Activated effector memory CD4-positive, alpha-beta T cell treated with Interleukin-2 at 50 U/mL for 16 hours (primary cell): ENCODE measurements around the gene AGER.
"Not testable (repeated sequence)": the region's sequence is repeated elsewhere in the genome, so short reads cannot be mapped to it uniquely, and the experiment has no call there.

Experiments
- DNase-seq: peaks from one replicate; pipeline ENCODE4 v3.0.0-alpha.2; 2020

The AGER gene

DNA sequence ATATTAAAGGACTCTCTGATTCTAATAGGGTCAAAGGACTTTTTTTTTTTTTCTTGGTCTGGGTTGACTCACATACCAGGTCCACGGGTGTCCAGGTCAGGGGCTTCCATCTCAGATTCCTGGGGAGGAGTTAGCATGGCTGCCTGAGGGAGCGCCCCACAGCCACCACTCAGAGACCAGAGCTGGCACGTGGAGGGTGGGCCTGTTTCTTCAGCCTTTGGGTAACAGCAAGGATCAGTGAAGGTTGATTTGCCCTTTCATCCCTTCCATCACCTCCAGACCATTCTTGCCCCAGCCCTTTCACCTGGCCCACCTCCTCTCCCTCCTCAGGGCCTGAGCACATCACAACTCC, 14.3 kb upstream of the AGER start:
- no peak for DNase-seq

DNA sequence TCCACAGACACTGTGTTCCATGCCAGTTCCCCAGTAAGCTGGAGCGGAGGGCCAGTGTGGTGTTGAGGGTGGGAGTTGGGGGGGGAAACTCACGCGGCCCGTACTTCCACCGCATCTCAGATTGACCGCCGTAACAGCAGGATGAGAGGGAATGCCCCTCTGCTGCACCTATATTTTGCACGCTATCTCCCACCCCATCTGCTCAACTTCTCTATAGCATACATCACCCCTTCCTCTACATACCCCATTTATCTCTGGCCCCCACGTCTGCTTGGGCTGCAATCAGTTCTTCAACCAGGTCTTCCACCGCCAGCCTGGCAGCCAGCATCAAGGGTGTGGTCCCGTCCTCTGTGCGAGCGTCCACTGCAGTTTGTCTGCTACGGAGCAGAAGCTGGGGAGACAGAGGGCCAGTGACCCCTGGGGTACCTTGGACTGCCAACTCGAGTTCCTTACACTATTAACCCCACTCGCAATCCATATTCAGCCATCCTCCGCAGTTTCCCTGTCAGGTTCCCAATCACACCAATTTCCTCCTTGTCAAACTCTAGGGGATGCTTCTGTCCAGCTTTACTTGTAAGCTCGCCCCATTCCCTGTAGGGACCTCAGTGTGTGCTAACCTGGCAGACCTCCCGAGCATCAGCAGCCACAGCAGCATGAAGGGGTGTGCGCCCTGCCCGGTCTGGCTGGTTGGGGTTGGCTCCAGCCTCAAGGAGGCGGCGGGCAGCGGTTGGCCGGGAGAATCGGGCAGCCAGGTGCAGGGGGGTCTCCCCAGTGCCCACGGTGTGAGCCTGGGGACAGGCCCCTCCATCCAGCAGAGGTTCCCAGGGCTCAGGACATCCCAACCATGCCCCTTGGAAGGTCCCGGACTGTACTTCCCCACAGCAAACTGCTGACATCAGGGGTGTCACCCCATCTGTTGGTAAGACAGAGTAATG, 12.9 kb upstream of the AGER start:
- DNase-seq: no peak

GRCh38 chr6:32195902-32196681, 12.0 kb upstream of the AGER start:
- DNase-seq: peak; percentile 35

- DNase-seq: peak; percentile 100
These were observed 11.5 kb upstream of the AGER start for GRCh38 chr6:32195652-32195901.

DNA sequence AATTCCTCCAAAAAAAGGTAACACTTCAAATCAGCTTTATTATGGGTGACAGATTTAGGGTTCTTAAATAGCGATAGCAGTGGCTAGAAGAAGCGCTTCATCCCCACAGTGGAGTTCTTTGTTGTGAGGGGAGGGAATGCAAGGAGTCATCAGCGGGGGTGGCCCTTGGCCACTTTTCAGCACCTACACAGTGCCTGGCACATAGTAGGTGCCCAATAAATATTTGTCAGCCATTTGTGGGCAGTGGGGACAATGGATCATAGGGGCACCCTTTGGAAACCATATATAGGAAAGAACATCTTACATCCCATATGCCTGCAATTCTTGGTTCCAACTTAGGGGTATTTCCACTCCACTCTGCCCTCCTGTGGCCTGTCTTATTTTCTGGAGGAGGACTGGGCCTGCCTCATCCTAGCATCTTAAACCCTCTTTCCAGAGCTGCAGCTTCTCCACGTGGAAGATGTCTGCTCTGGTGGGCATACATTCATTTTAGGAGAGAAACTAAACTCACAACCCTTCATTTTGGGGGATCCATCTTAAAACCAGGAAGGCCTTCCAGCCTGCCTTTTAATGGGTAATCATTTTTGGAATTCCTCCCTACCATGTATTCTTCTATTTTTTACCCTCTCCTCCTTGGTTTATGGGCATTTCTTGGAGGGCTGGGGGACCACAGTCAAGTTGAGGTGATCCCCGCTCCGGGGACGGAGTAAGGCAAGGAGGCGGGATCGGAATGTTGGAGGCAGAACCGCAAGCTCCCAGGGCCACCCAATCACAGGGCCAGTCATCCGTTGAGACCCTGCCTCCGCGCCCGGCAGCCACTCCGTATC, 11.0 kb upstream of the AGER start:
- DNase-seq: no peak

DNA sequence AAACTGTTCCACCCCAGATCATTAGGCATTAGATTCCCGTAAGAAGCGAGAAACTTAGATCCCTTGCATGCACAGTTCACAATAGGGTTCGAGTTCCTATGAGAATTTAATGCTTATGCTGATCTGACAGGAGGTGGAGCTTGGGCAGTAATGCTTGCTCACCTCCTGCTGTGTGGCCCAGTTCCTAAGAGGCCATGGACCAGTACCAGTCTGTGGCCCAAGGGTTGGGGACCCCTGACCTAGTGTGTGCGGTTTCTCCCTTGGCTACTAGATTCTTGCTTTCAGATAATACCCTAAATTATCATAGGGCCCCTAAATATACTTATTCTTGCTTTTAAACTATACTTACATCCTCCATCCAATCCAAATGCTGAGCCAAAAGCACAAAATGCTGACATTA, 10.3 kb upstream of the AGER start:
- no peak for DNase-seq

DNA sequence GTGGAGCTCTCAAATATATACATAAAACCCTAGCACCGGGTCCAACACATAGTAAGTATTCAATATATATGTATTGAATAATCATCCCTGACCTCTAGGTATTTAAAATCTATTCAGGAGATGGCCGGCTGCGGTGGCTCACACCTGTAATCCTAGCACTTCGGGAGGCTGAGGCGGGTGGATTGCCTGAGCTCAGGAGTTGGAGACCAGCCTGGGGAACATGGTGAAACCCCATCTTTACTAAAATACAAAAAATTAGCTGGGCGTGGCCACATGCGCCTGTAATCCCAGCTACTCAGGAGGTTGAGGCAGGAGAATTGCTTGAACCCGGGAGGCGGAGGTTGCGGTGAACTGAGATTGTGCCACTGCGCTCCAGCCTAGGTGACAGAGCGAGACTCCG, 9.0 kb upstream of the AGER start:
- DNase-seq: not testable (repeated sequence)

- peak; percentile 63 for DNase-seq
These were observed 8.6 kb upstream of the AGER start, which contains the start of gene GPSM3 for GRCh38 chr6:32192608-32193039. Gene GPSM3 (minus strand): TSS chr6:32192643. CDS start chr6:32192513, 130 bp downstream.

GRCh38 chr6:32191696-32192607, 7.9 kb upstream of the AGER start:
- no peak for DNase-seq

DNA sequence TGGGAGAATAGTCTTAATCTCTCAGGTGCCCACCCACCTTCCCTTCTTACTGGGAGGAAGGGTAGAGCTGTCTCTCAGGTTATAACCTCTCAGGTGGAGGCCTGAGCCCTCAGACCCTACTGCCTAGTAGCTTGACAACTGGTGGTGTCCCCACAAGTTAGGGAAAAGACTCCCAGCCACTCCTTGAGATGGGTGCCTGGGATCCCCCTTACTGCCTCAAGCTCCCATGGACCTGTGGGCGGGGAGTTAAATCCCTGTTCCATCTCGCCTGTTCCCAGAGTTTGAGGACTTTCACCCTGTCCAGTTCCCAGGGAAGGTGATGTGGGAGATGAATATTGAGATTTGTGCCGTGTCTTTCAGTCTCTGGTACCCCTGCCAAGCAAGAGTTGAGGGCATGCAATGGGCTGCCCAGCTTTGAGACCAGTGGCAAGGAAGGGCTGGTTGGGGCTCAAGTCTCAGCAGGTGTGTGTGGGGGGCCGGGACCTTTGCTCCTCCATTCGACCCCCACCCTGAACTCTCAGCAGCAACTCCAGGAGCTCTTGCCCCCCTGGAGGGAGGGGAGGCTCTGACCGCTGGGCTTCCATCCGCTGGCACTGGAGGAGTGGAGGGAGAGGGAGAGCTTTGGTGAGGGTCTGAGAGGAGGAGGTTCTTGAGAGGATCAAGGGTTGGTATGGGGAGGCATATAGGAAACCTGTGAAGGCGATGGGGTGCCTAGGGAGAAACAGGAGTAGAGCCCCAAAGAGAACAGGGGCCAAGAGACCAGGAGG, 7.0 kb upstream of the AGER start:
- DNase-seq: no peak

GRCh38 chr6:32190054-32190851, 6.2 kb upstream of the AGER start, which contains the start of gene PBX2:
Gene PBX2 (minus strand): TSS chr6:32190202. CDS start chr6:32189915, 287 bp downstream.
- peak; percentile 77 for DNase-seq

GRCh38 chr6:32189742-32190053, 5.6 kb upstream of the AGER start:
- no peak for DNase-seq

DNA sequence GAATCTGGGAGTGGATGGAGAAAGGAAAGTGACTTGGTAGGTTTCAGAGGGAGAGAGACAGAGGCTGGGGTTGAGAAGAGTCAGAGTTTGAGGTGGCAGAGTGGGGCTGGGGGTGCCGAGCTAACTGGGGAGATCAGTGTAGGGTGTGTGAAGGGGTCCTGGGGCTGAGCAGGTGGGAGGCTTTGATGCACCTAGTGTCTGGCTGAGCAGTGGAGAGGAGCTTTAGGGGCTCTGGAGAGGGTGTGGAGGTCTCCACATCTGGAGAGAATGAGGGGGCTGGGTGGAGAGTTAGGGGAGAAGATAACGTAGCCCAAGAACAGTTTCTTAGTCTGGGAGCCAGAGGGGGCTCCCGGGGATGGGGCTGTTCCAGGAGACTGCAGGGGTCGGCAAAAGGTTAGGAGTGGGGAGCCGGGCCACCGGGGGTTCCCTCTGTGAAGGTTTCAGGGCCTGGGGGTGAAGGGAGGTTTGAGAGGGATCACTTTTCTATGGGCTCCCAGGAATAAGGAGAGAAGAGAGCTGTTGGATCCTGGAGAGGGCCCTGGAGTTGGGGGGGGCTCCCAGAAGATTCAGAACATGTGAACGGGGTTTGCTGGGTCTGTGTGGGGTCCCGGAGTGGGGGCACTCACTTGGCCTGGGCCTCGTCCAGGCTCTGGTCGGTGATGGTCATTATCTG, 5.2 kb upstream of the AGER start:
- DNase-seq: no peak

DNA sequence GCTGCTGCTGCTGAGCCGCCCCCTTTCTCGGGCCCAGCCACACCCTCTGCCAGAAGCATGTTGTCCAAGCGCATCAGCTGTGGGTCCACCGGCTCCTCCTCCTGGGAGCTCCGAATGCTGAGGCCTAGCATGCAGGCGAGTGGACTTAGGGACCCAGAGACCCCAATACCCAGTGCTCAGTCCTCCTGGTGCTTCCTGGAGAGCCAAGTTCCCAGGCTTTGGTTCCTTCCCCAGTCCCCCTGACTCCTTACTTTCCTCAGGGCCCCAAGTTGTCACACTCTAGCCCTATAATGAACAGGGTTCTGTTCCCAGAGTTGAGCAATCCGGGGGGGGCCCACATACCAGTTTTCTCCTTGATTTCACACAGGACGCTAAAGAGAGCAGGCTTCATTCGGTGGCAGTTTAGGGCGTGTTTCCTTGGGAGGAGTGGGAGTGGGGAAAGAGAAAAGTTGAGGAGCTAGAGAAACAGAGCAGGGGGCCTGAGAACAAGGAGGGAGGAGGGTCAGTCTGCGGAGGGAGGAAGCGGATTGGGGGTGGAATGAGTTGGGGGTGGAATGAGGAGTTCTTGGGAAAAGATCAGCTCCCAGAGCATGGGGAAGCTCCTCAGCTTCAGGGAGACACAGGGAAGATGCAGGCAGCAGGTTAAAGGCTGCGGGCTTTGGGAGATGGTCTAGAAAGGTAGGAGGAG, 4.5 kb upstream of the AGER start:
- DNase-seq: no peak

- not testable (repeated sequence) for DNase-seq
These were observed 3.8 kb upstream of the AGER start for GRCh38 chr6:32187725-32188380.

DNA sequence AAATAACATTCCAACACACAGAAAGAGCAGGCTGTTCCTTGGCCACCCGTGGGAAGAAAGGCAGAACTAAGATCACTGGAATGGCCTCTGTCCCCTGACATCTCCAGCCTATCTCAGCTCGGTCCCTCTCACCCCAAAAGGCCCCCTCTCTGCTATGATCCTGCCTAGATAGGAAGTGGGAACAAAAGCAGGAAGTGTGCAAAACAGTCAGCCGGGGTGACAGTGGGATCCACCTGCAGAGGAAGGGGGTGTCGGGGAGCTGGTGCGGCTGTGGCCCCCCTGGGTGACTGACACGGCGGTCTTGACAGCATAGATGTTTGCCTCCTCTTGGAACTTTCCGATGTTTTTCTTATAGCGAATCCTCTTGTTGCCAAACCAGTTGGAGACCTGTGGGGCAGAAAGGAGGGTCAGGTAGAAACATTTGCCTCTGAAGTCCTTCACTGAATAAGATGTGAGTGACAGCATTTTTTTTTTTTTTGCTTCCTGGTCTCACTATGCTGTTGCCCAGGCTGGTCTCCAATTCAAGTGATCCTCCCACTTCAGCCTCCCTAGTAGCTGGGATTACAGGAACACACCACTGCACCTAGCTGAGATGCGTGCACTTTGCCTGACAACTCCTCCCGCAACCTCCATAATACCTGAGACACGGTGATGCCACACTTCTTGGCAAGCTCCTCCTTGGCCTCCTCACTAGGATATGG, 3.1 kb upstream of the AGER start:
- no peak for DNase-seq

GRCh38 chr6:32186151-32186840, 2.2 kb upstream of the AGER start:
- not testable (repeated sequence) for DNase-seq
